GM19240 (cell line): ENCODE measurements around the gene C1orf185.
"Not testable (repeated sequence)": the region's sequence is repeated elsewhere in the genome, so short reads cannot be mapped to it uniquely, and the experiment has no call there.

Experiments used
- DNase-seq: peaks from one replicate; pipeline ENCODE4 v3.0.0; 2011; ENCODE audit warnings: low spot score; ENCODE audit not compliant: insufficient read length

C1orf185 gene

GRCh38 chr1:51133045-51133444 lies 31.0 kb downstream of the C1orf185 start:
- DNase-seq: no peak

GRCh38 chr1:51137696-51138095 lies 35.7 kb downstream of the C1orf185 start:
- DNase-seq: not testable (repeated sequence)

- no peak for DNase-seq
These were observed 37.4 kb downstream of the C1orf185 start for GRCh38 chr1:51139474-51139873.

GRCh38 chr1:51147394-51147793 lies 45.4 kb downstream of the C1orf185 start:
- DNase-seq: no peak

GRCh38 chr1:51154776-51155175 lies 52.7 kb downstream of the C1orf185 start:
- DNase-seq: no peak

GRCh38 chr1:51156752-51157151 lies 54.7 kb downstream of the C1orf185 start:
- DNase-seq: no peak

GRCh38 chr1:51157395-51157794 lies 55.4 kb downstream of the C1orf185 start:
- DNase-seq: no peak

- DNase-seq: no peak
These were observed 56.2 kb downstream of the C1orf185 start for GRCh38 chr1:51158263-51158662.

GRCh38 chr1:51162560-51162959 lies 60.5 kb downstream of the C1orf185 start:
- not testable (repeated sequence) for DNase-seq

- no peak for DNase-seq
These were observed 63.5 kb downstream of the C1orf185 start for GRCh38 chr1:51165540-51165939.

- DNase-seq: no peak
These were observed 66.3 kb downstream of the C1orf185 start for GRCh38 chr1:51168266-51168845.

GRCh38 chr1:51168936-51169335 lies 66.9 kb downstream of the C1orf185 start:
- no peak for DNase-seq

- DNase-seq: no peak
These were observed 68.3 kb downstream of the C1orf185 start for GRCh38 chr1:51170342-51170741.

GRCh38 chr1:51172811-51173210 lies 70.8 kb downstream of the C1orf185 start:
- DNase-seq: no peak

- no peak for DNase-seq
These were observed 73.2 kb downstream of the C1orf185 start for GRCh38 chr1:51175278-51175677.

GRCh38 chr1:51177988-51178387 lies 76.0 kb downstream of the C1orf185 start:
- not testable (repeated sequence) for DNase-seq

- no peak for DNase-seq
These were observed 86.2 kb downstream of the C1orf185 start for GRCh38 chr1:51188230-51188629.

- peak; percentile 50 for DNase-seq
These were observed 87.5 kb downstream of the C1orf185 start for GRCh38 chr1:51189421-51190073.

GRCh38 chr1:51190961-51191360 lies 88.9 kb downstream of the C1orf185 start:
- no peak for DNase-seq

GRCh38 chr1:51192213-51192843 lies 90.3 kb downstream of the C1orf185 start:
- DNase-seq: no peak

GRCh38 chr1:51193564-51193963 lies 91.5 kb downstream of the C1orf185 start:
- no peak for DNase-seq
